Measurements from ENCODE around the gene C8B. TPM values are rescaled to one million over a fixed set of nuclear protein-coding genes. Genes with fewer than 3 reads are reported as not detected.

The C8B gene
- total and polyA plus RNA-seq, 2 of the 13 experiments (the other 11 are each of a cell fraction or from before 2014, with no cell fraction given) = 8.4 to 11.3 TPM

- peak; percentile 31; the same call in 1 of the 2 replicates for TF ChIP-seq ZNF331 (CRISPR knock-in tag; IDR thresholded peaks at IDR 0.05)
- peak; percentile 72 for TF ChIP-seq GATAD2A (CRISPR knock-in tag; IDR thresholded peaks at IDR 0.05)
- TF ChIP-seq, protein P1, sequence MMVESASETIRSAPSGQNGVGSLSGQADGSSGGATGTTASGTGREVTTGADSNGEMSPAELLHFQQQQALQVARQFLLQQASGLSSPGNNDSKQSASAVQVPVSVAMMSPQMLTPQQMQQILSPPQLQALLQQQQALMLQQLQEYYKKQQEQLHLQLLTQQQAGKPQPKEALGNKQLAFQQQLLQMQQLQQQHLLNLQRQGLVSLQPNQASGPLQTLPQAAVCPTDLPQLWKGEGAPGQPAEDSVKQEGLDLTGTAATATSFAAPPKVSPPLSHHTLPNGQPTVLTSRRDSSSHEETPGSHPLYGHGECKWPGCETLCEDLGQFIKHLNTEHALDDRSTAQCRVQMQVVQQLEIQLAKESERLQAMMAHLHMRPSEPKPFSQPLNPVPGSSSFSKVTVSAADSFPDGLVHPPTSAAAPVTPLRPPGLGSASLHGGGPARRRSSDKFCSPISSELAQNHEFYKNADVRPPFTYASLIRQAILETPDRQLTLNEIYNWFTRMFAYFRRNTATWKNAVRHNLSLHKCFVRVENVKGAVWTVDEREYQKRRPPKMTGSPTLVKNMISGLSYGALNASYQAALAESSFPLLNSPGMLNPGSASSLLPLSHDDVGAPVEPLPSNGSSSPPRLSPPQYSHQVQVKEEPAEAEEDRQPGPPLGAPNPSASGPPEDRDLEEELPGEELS (CRISPR knock-in tag; IDR thresholded peaks at IDR 0.05) = 0 out of 2 replicates have a peak, but pooled peaks have one; percentile 27
- TF ChIP-seq SOX13 (IDR thresholded peaks at IDR 0.05) = no peak
- TF ChIP-seq SOX13 (CRISPR knock-in tag; conservative IDR thresholded peaks at IDR 0.05 in 1 of 2, IDR thresholded peaks at IDR 0.05 in 1 of 2) = peak in 1 of 2 experiments; percentile 58; a peak in 1 of 4 replicates
- TF ChIP-seq NR2F6 (IDR thresholded peaks at IDR 0.05) = no peak
- peak; percentile 52; the same call in 1 of the 2 replicates for TF ChIP-seq NR2F6 (CRISPR knock-in tag; IDR thresholded peaks at IDR 0.05)
- TF ChIP-seq RXRB (CRISPR knock-in tag; IDR thresholded peaks at IDR 0.05; ENCODE audit: borderline replicate concordance) = peak; percentile 45; the same call in 1 of the 2 replicates
- TF ChIP-seq SAP130 (CRISPR knock-in tag; IDR thresholded peaks at IDR 0.05; ENCODE audit: low read depth) = peak; percentile 25; the same call in 1 of the 2 replicates
- TF ChIP-seq TEAD3 (CRISPR knock-in tag; optimal IDR thresholded peaks at IDR 0.05; ENCODE audit: borderline replicate concordance) = peak; percentile 68
- TF ChIP-seq CREB3 (CRISPR knock-in tag; IDR thresholded peaks at IDR 0.05) = no peak
- TF ChIP-seq, protein P2, sequence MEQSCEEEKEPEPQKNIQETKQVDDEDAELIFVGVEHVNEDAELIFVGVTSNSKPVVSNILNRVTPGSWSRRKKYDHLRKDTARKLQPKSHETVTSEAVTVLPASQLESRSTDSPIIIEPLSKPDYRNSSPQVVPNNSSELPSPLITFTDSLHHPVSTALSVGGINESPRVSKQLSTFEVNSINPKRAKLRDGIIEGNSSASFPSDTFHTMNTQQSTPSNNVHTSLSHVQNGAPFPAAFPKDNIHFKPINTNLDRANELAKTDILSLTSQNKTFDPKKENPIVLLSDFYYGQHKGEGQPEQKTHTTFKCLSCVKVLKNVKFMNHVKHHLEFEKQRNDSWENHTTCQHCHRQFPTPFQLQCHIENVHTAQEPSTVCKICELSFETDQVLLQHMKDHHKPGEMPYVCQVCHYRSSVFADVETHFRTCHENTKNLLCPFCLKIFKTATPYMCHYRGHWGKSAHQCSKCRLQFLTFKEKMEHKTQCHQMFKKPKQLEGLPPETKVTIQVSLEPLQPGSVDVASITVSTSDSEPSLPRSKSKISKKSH (CRISPR knock-in tag; IDR thresholded peaks at IDR 0.05; ENCODE audit: borderline replicate concordance) = no peak
- 0 out of 2 replicates have a peak, but pooled peaks have one; percentile 15 for TF ChIP-seq ZNF605 (CRISPR knock-in tag; IDR thresholded peaks at IDR 0.05)
- peak; percentile 65 for TF ChIP-seq HNF4A (CRISPR knock-in tag; IDR thresholded peaks at IDR 0.05)
- TF ChIP-seq, protein P3, sequence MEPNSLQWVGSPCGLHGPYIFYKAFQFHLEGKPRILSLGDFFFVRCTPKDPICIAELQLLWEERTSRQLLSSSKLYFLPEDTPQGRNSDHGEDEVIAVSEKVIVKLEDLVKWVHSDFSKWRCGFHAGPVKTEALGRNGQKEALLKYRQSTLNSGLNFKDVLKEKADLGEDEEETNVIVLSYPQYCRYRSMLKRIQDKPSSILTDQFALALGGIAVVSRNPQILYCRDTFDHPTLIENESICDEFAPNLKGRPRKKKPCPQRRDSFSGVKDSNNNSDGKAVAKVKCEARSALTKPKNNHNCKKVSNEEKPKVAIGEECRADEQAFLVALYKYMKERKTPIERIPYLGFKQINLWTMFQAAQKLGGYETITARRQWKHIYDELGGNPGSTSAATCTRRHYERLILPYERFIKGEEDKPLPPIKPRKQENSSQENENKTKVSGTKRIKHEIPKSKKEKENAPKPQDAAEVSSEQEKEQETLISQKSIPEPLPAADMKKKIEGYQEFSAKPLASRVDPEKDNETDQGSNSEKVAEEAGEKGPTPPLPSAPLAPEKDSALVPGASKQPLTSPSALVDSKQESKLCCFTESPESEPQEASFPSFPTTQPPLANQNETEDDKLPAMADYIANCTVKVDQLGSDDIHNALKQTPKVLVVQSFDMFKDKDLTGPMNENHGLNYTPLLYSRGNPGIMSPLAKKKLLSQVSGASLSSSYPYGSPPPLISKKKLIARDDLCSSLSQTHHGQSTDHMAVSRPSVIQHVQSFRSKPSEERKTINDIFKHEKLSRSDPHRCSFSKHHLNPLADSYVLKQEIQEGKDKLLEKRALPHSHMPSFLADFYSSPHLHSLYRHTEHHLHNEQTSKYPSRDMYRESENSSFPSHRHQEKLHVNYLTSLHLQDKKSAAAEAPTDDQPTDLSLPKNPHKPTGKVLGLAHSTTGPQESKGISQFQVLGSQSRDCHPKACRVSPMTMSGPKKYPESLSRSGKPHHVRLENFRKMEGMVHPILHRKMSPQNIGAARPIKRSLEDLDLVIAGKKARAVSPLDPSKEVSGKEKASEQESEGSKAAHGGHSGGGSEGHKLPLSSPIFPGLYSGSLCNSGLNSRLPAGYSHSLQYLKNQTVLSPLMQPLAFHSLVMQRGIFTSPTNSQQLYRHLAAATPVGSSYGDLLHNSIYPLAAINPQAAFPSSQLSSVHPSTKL (CRISPR knock-in tag; IDR thresholded peaks at IDR 0.05) = peak; percentile 66
- TF ChIP-seq BCL6 (CRISPR knock-in tag; IDR thresholded peaks at IDR 0.05) = peak; percentile 67
- 0 out of 2 replicates have a peak, but pooled peaks have one; percentile 60 for TF ChIP-seq BRD4 (CRISPR knock-in tag; IDR thresholded peaks at IDR 0.05)
- TF ChIP-seq ZNF383 (CRISPR knock-in tag; IDR thresholded peaks at IDR 0.05; ENCODE audit: borderline replicate concordance) = no peak
- TF ChIP-seq NCOA2 (CRISPR knock-in tag; IDR thresholded peaks at IDR 0.05) = peak; percentile 54
- TF ChIP-seq CEBPG (CRISPR knock-in tag; IDR thresholded peaks at IDR 0.05) = peak; percentile 78
- peak; percentile 60 for TF ChIP-seq RARA (CRISPR knock-in tag; IDR thresholded peaks at IDR 0.05)
- TF ChIP-seq, protein P4, sequence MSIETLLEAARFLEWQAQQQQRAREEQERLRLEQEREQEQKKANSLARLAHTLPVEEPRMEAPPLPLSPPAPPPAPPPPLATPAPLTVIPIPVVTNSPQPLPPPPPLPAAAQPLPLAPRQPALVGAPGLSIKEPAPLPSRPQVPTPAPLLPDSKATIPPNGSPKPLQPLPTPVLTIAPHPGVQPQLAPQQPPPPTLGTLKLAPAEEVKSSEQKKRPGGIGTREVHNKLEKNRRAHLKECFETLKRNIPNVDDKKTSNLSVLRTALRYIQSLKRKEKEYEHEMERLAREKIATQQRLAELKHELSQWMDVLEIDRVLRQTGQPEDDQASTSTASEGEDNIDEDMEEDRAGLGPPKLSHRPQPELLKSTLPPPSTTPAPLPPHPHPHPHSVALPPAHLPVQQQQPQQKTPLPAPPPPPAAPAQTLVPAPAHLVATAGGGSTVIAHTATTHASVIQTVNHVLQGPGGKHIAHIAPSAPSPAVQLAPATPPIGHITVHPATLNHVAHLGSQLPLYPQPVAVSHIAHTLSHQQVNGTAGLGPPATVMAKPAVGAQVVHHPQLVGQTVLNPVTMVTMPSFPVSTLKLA (IDR thresholded peaks at IDR 0.05) = peak; percentile 48
- peak; percentile 95 for TF ChIP-seq ZNF644 (CRISPR knock-in tag; IDR thresholded peaks at IDR 0.05; ENCODE audit: low read depth)
Measured at GRCh38 chr1:56915960-56916359, 49.9 kb downstream of the C8B start (continued).

Data from HepG2 (cell line).